HepG2 (cell line): ENCODE measurements around the gene ATG7. TPM values are rescaled to one million over a fixed set of nuclear protein-coding genes. Genes with fewer than 3 reads are reported as not detected.

ENCODE experiments used
- CEBPB ChIP-seq: IDR thresholded peaks from 2 replicates; pipeline ENCODE4 v1.6.1; 2011; ENCODE audit warnings: low read depth, low read length, improper control_type of control experiment, borderline replicate concordance
- GLI4 ChIP-seq: sonication (generic); formaldehyde crosslinking; IDR thresholded peaks from 2 replicates; pipeline ENCODE4 v1.5.1; 2020; ENCODE audit warnings: missing genetic modification reagents, mild to moderate bottlenecking, moderate library complexity, borderline replicate concordance
- HOXD1 ChIP-seq: sonication (generic); formaldehyde crosslinking; IDR thresholded peaks from 2 replicates; pipeline ENCODE4 v1.5.0; 2020; ENCODE audit warnings: missing genetic modification reagents
- KLF16 ChIP-seq, 2 experiments: sonication (generic) in 1 of 2; formaldehyde crosslinking in 1 of 2; IDR thresholded peaks; 2 replicates each; pipeline versions ENCODE4 v1.6.1 to v1.8.0; 2016 to 2023; ENCODE audit warnings: missing genetic modification reagents in 2 of 2, missing compliant biosample characterization in 1 of 2
- LCORL ChIP-seq, 2 experiments: fragments of 450-650 bp in 1 of 2; sonication (generic) in 1 of 2; formaldehyde crosslinking in 1 of 2; IDR thresholded peaks; 2 replicates each; pipeline versions ENCODE4 v1.5.0 to v1.6.1; 2017 to 2020; ENCODE audit warnings: antibody characterized with exemption in 1 of 2, missing genetic modification reagents in 1 of 2
- RELA ChIP-seq: sonication (generic); formaldehyde crosslinking; IDR thresholded peaks from 2 replicates; pipeline ENCODE4 v1.4.0; 2020; ENCODE audit warnings: missing genetic modification reagents
- SAP130 ChIP-seq: IDR thresholded peaks from 2 replicates; pipeline ENCODE4 v1.6.1; 2016; ENCODE audit warnings: low read depth
- TFAP4 ChIP-seq: sonication (generic); IDR thresholded peaks from 2 replicates; pipeline ENCODE4 v1.6.1; 2016; ENCODE audit warnings: low read depth, borderline replicate concordance
- XRCC5 ChIP-seq: fragments of 200-400 bp; formaldehyde crosslinking; optimal IDR thresholded peaks from 2 replicates; pipeline ENCODE3; 2017; ENCODE audit warnings: mild to moderate bottlenecking, low read length
- ZBTB38 ChIP-seq: sonication (generic); formaldehyde crosslinking; IDR thresholded peaks from 2 replicates; pipeline ENCODE4 v1.5.1; 2020; ENCODE audit warnings: mild to moderate bottlenecking, missing genetic modification reagents
- ZNF160 ChIP-seq: sonication (generic); formaldehyde crosslinking; IDR thresholded peaks from 2 replicates; pipeline ENCODE4 v1.8.0; 2022; ENCODE audit warnings: mild to moderate bottlenecking, inconsistent platforms, missing genetic modification reagents
- polyA plus RNA-seq, 8 experiments: library from polyadenylated mRNA; depleted of rRNA in 3 of 8; stranded (reverse) in 7 of 8; unstranded in 1 of 8; fragments of >200 nt; fragmentation: Illumina TruSeq in 4 of 8; extraction: Trizol in 4 of 8; gene quantifications; 2 replicates each; pipeline versions ENCODE4 v1.2.1 to v1.2.3, GENCODE V29; 2011 to 2016; ENCODE audit warnings: low read depth in 4 of 8, missing spikeins in 1 of 8, mixed read lengths in 1 of 8; ENCODE audit not compliant: insufficient read depth in 1 of 8
- total RNA-seq, 5 experiments: library from RNA; depleted of rRNA; stranded (reverse); fragments of >200 nt; fragmentation: Illumina TruSeq; extraction: Trizol; gene quantifications; 2 replicates each; pipeline ENCODE4 v1.2.3, GENCODE V29; 2016; ENCODE audit warnings: low read depth in 1 of 5
- TF ChIP-seq, protein P1 (sequence below), 2 experiments: sonication (generic) in 1 of 2; formaldehyde crosslinking in 1 of 2; IDR thresholded peaks; 2 replicates each; pipeline versions ENCODE4 v1.4.0 to v1.6.1; 2016 to 2020; ENCODE audit warnings: borderline replicate concordance in 1 of 2, low read depth in 1 of 2, mild to moderate bottlenecking in 1 of 2, missing genetic modification reagents in 1 of 2
- TF ChIP-seq, protein P2 (sequence below): sonication (generic); formaldehyde crosslinking; IDR thresholded peaks from 2 replicates; pipeline ENCODE4 v1.5.0; 2020; ENCODE audit warnings: mild to moderate bottlenecking, missing genetic modification reagents, borderline replicate concordance
- TF ChIP-seq, protein P3 (sequence below), 2 experiments: sonication (generic) in 1 of 2; formaldehyde crosslinking in 1 of 2; IDR thresholded peaks; 2 replicates each; pipeline versions ENCODE4 v1.4.0 to v1.6.1; 2018 to 2020; ENCODE audit warnings: missing genetic modification reagents in 2 of 2, borderline replicate concordance in 1 of 2, low read depth in 1 of 2, mild to moderate bottlenecking in 1 of 2, missing biosample characterization in 1 of 2

Gene ATG7
- total and polyA plus RNA-seq, 2 of the 13 experiments (the other 11 are each of a cell fraction or from before 2014, with no cell fraction given) = 7.8 to 22.1 TPM

DNA sequence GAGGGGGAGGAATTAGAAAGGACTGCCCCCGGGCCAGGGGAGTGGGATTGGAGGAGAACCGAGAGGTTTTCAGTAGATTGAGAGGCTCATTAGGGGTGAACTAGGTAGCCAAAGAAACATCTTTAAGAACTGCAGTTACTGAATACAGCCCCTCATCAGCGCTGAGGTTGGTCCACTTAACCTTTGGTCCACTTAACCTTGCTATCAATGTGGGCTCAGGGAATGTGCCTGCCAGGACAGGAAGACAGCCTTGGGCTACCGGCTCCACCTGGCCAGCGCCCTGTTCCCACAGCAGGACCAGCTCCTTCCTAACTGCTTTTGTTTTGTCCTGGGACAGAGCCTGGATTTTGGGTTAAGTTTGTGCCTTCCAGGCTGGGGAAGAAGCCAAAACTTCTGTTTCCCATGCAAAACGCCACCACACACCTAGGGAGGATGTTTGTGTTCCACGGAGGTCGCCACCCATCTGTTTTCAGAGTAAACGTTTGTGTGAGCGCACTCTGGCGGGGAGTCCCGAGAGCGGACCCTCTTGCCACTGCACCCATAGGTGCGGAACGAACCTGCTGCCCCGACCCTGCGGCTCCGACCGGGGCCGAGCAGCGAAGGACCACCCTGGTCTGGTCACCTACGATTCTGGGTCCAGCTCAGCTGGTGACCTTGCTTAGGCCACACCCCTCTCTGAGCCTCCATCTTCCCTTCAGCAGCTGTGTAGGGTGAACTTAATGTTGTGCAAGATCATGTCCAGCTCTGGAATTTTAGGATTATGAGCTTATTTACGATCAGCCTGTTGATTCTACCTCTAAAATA is 264.1 kb downstream of the ATG7 start (continued):
- TF ChIP-seq, protein P1, sequence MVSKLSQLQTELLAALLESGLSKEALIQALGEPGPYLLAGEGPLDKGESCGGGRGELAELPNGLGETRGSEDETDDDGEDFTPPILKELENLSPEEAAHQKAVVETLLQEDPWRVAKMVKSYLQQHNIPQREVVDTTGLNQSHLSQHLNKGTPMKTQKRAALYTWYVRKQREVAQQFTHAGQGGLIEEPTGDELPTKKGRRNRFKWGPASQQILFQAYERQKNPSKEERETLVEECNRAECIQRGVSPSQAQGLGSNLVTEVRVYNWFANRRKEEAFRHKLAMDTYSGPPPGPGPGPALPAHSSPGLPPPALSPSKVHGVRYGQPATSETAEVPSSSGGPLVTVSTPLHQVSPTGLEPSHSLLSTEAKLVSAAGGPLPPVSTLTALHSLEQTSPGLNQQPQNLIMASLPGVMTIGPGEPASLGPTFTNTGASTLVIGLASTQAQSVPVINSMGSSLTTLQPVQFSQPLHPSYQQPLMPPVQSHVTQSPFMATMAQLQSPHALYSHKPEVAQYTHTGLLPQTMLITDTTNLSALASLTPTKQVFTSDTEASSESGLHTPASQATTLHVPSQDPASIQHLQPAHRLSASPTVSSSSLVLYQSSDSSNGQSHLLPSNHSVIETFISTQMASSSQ (IDR thresholded peaks at IDR 0.05; ENCODE audit: low read depth) = no peak
- TF ChIP-seq, protein P1 (CRISPR knock-in tag; IDR thresholded peaks at IDR 0.05; ENCODE audit: borderline replicate concordance) = peak; percentile 32; the same call in 1 of the 2 replicates
- TF ChIP-seq, protein P2, sequence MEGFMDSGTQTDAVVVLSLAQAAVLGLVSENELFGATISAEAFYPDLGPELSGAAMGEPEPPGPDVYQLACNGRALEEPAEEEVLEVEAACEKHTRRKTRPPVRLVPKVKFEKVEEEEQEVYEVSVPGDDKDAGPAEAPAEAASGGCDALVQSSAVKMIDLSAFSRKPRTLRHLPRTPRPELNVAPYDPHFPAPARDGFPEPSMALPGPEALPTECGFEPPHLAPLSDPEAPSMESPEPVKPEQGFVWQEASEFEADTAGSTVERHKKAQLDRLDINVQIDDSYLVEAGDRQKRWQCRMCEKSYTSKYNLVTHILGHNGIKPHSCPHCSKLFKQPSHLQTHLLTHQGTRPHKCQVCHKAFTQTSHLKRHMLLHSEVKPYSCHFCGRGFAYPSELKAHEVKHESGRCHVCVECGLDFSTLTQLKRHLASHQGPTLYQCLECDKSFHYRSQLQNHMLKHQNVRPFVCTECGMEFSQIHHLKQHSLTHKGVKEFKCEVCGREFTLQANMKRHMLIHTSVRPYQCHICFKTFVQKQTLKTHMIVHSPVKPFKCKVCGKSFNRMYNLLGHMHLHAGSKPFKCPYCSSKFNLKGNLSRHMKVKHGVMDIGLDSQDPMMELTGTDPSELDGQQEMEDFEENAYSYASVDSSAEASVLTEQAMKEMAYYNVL (CRISPR knock-in tag) = peak; percentile 35; the same call in 1 of the 2 replicates
- TF ChIP-seq CEBPB (peak; percentile 76), KLF16 (CRISPR knock-in tag; IDR thresholded peaks at IDR 0.05) (peak in 1 of 2 experiments; percentile 63; a peak in 1 of 4 replicates), RELA (CRISPR knock-in tag) (0 out of 2 replicates have a peak, but pooled peaks have one; percentile 22), GLI4 (0 out of 2 replicates have a peak, but pooled peaks have one; percentile 43), ZBTB38 (CRISPR knock-in tag) (peak; percentile 84), XRCC5 (peak; percentile 95), HOXD1 (CRISPR knock-in tag) (0 out of 2 replicates have a peak, but pooled peaks have one; percentile 51), SAP130 (CRISPR knock-in tag) (peak; percentile 65), TFAP4 (peak; percentile 89), ZNF160 (CRISPR knock-in tag) (peak; percentile 47; the same call in 1 of the 2 replicates), LCORL (IDR thresholded peaks at IDR 0.05) (no peak), LCORL (CRISPR knock-in tag; IDR thresholded peaks at IDR 0.05) (peak; percentile 72; the same call in 1 of the 2 replicates)
- TF ChIP-seq, protein P3, sequence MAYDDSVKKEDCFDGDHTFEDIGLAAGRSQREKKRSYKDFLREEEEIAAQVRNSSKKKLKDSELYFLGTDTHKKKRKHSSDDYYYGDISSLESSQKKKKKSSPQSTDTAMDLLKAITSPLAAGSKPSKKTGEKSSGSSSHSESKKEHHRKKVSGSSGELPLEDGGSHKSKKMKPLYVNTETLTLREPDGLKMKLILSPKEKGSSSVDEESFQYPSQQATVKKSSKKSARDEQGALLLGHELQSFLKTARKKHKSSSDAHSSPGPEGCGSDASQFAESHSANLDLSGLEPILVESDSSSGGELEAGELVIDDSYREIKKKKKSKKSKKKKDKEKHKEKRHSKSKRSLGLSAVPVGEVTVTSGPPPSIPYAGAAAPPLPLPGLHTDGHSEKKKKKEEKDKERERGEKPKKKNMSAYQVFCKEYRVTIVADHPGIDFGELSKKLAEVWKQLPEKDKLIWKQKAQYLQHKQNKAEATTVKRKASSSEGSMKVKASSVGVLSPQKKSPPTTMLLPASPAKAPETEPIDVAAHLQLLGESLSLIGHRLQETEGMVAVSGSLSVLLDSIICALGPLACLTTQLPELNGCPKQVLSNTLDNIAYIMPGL (CRISPR knock-in tag; IDR thresholded peaks at IDR 0.05; ENCODE audit: borderline replicate concordance in 1 of 2, low read depth in 1 of 2) = peak; percentile 84 to 86
